Measurements from ENCODE around the gene ZMIZ1.
A peak's percentile ranks its signal among the peaks of the same experiment; 100 is the strongest.

The ZMIZ1 gene

DNA sequence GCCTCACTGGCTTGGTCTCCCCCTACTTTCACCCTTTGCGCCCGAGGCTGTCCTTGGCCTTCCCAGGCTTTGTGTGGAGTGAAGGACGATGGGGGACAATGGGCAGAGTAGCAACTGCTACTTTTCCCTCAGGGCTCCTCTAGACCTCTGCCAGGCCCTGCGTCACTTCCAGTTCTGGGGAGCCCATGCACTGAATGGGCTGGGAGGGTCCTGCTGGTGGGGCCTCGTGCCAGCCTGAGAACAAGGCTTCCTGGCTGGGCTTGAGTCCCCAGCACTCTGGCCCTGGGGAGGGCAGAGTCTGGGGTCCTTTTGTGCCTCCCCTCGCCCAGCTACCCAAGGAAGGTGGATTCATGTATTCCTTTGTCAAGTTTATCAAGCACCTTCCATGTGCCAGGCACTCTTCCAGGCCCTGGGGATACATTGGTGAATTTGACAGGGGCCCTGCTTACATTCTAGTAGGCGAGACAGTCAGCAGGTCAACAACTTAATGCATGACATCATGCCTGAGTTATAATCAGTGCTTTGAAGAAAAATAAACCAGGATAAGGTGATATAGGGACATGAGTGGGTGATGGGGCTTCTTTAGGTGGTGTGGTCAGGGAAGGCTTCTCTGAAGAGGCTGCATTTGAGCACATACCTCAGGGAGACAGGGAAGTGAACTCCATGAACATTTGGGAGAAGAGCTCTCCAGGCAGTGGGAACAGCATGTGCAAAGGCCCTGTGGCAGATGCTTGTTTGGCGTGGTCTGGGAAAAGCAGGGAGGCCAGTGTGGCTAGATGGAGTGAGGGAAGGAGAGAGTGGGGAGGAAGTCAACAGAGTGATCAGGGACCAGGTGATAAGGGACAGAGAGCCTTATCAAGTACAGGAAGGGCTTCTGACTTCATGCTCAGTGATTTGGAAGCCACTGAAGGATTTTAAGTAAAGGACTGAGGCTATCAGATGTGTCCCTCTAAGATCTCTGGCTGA lies 14.1 kb downstream of the ZMIZ1 start:
- no peak for DNase-seq

GRCh38 chr10:79084012-79084971 lies 15.5 kb downstream of the ZMIZ1 start:
- no peak for DNase-seq

GRCh38 chr10:79084972-79085597 lies 16.3 kb downstream of the ZMIZ1 start:
- DNase-seq: no peak

- no peak for DNase-seq
Measured at GRCh38 chr10:79086822-79087221, 18.1 kb downstream of the ZMIZ1 start.

DNA sequence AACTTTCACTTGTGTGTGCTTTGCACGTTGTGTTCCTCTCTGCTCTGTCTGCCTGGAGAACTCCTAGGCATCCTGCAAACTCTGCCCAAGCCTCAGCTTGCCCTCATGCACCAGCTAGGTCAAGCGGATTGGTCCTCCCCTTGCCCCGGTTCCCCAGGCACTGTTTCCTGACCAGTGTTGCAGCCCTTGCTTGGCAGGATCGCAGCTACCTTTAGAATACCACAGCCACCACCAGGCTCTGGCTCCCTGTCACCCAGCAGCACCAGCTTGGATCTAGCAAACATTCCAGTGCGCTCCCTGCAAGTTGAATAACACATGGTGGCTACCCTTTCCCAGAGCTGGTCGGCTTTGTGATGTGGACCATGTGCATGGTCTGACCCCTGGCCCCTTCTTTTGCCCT lies 19.0 kb downstream of the ZMIZ1 start:
- DNase-seq: no peak

GRCh38 chr10:79088176-79088575 lies 19.4 kb downstream of the ZMIZ1 start:
- no peak for DNase-seq

DNA sequence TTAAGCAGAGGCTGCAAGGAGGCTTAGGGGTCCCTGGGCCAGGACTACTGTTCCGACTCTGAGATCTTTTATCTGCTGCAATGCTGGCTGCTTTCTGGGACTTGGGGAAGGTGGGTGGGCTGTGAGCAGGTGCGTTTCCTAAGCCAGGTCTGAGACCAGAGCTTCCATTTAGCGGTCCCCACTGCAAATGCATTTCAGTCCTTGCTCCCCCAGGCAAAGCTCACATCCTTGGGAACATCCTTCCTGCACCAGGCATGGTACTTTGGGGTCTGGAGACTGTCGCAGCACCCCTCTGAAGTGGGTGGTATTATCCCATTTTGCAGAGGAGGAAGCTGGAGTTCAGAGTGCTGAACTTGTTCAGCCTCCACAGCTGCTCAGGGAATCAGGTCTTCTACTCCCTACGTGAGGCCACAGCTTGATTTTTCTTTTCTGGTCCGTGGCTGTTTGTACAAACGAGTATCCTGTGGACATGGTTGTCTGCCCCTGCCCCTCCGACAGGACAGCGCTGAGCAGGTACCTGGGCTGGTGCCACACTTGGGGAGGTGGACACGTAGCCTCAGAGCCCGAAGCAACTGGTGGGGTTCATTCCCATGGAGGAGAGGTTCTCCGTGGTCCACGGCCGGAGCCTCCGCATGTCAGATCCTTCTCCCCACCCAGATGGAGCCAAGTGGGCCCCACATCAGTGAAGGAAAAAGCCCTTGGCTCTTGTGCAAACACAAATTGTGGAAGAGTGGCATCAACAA lies 20.0 kb downstream of the ZMIZ1 start:
- no peak for DNase-seq

DNA sequence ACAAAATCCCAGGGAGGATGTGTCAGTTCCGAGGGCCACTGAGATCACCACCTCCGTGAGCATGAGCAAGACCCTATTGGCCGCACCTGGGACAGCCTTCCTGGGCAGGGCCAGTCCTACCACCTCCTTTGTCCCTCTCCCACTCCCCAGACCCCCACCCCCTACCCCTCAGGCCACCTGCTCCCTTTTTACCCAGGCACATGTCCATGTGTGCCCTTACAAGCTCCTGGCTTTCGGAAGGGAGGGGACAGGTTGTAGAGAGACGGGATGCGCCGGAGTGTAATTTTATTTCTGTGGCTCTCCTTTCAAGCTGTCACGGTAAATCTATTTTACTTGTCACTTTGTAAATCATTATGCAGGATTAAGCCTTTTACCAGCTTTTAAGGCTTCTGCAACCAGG lies 20.9 kb downstream of the ZMIZ1 start:
- DNase-seq: no peak

DNA sequence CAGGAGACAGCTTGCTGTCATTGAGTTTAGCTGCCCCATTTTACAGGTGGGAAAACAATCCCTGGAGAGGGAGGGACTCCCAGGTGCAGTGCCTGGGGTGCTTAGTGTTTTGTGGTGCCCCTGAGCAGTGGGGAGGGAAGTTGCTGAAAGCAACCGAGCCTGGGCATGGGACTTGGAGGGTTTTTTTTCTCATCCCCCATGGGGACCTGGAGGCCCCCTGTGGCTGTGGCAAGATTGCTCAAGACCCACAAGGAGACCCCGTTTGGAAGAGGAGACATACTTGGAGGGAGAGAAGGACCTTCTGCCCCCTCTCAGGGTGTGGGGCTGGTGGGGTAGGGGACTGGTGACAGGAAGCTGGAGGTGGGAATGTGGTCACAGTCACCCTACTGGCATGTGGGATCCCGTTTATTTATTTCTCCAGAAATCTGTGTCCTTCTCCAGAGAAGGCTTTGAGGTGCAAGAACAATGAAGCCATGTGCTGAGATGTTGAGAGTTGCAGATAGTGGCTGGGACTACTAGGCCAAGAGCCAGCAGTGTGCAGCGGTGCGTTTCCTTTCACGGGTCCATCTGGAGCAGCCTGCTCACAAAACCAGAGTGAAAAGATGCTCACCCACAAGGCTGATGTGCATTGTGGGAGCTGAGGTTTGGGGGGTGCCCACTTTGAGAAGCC lies 21.5 kb downstream of the ZMIZ1 start:
- peak; percentile 42 for DNase-seq

GRCh38 chr10:79092292-79092896 lies 23.6 kb downstream of the ZMIZ1 start:
- no peak for DNase-seq

DNA sequence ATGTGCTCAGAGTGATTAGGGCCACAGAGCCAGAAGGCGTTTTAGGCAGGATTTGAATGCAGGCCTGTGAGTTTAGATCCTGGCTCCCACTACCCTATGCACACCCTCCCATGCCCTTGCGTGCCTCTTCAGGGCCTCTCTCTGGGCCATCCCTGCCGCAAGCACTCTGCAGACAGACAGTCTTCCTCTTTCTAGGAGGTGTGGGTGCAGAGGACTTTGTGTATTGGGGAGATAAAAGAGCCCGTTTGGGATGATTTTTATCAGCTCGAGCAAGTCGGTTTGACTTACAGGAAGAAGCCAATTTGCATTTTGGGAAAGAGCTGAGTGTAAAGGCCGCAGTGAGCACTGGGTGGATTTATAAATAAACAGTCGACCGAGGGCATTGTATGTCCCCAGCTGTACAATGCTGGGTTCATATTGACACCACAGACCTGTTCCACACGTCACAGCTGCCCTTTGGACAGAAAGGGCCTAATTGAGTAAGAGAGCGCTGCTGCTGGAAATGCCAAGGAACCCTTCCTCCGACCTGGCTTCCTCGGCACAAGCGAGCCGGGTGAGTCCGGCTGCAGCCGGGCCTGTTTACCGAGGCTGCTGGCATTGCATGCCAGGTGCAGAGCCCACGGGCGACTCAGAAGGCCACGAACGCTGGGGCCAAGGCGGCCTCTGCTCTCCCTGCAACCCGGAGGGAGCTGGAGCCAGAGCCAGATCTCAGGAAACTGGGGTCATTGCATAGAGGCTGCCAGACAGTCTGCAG lies 25.1 kb downstream of the ZMIZ1 start:
- DNase-seq: no peak

DNA sequence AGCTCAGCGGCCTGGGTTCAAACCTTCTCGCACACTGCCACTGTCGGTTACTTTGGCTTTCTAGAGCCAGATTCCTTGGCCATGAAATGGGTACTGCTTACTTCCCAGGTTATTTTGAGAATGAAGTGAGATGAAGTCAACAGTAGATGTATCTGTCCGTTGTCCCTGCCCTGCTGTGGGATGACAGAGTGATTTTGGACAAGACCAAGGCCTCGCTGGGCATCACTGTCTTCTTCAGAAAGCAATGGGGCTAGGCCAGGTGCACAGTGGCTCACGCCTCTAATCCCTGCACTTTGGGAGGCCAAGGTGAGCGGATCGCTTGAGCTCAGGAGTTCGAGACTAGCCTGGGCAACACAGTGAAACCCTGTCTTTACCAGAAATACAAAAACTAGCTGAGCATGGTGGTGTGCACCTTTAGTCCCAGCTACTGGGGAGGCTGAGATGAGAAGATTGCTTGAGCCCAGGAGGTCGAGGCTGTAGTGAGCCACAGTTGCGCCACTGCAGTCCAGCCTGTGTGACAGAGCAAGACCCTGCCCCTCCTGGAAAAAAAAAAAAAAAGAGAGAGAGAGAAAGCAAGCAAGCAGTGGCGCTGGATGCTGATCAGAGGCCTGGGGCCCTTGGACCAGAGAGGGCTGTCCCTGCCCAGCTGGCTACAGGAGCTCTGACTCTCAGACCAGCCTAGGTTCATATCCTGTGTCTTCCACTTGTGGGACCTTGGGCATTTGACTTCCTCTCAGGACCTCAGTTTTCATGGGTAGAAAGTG lies 25.8 kb downstream of the ZMIZ1 start:
- no peak for DNase-seq

DNA sequence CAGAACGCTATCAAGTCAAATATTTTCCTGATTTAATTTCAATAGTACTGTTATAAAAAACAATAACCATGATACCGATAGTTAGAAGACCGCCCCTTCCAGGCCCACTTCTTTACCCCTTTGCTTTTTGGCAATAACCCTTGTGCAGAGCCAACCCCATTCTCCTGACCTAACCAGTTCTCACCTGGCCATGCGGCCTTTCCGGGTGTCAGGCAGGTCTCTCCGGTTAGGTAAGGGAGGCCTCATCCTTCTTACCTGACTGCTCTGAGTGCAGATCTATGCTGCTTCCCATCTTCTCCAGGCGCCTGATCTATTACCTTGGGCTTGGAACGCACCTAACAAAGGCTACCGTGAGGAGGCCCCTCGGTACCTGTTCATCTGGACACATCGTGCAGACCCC lies 26.6 kb downstream of the ZMIZ1 start:
- no peak for DNase-seq

DNA sequence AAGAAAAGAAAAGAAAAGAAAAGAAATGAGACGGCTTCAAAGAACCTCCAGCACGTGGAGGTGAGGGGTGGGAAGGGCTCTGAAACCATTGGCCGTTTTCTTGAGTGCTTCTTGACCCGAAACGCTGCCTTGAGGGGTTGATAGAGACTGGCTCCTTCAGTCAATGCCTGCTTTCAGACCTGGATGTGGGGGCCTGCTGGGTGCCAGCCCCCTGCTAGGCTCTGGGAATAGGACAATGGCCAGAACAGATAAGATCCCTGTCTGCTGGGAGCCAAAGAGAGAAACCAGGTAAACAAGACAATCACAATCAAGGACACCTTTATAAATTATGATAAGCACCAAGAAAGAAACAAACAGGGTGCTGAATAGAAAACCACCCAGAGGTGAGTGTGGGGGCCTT lies 27.7 kb downstream of the ZMIZ1 start:
- DNase-seq: no peak

DNA sequence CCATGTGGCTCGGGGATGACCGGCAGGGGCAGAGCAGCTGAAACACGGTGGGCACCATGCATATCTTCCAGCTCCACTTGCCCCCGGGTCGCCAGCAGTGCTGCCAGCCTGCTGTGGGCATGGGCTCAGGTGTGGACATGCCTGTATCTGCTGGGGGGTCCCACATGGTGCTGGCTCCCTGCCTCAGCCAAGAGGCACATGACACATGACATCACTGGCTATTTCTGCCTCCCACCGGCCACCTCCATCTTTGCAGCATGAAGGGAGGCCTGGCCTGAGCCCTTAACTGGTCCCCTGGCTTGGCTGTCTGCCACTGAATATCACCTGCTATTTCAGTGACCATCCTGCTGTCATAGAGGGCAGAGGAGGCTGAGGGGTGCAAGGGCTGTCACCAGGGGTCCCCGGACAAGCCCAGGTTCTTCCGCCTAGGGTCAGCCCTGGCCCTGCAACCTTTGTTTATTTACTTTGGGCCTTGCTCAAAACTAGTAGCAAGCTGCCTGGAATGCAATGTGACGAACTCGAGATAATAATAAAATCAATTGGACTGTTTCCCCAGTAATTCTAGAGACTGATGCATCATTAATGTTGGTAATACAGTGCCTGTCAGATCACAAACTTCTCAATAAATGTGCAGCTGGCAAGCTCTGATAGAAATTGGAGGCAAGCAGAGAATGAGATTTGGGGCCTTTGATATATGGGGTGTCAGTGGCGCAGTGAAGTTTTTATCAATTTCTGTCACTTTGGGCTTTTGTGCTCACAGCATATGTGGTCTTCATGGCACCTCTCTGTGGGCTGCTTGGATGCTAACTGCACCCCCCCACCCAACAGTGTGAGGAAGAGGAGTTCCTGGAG lies 28.5 kb downstream of the ZMIZ1 start:
- DNase-seq: no peak

DNA sequence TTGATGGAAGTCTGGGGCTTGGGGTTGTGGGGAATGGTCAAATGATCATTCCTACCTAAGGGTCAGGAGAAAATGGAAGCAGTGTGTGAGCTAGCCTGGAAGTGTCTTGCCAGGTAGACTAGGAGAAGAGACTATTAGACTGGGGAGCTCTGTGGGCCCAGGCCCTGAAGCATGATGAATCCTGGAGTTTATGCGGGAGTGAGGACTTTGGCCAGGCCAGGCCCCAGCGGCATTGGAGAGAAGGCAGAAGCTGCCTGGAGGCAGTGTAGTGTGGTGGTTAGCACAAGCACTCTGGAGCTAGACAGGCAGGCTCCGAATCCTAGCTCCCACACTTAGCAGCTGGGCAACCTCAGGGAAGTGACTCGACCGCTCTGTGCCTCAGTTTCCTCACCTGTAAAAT lies 29.3 kb downstream of the ZMIZ1 start:
- no peak for DNase-seq

DNA sequence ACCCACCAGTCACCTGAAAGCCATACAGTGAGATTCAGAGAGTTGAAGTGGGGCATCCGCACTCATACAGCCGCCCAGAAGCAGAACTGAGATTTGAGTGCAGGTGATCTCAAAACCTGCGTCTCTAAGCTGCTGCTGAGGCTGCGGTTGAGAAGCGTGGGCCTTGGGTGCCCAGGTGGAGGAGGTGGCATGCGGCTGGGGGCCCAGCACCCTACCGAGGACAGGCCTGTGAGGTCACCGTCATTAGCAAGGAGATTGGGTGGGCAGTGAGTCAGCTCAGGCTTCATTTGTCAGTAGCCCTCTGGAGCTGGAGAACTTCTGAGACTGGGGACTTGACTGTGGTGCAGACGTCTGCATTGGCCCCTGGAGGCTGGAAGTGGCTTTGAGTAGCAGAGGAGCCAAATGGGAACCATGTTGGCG lies 29.8 kb downstream of the ZMIZ1 start:
- no peak for DNase-seq

GRCh38 chr10:79099898-79100448 lies 31.2 kb downstream of the ZMIZ1 start:
- no peak for DNase-seq

DNA sequence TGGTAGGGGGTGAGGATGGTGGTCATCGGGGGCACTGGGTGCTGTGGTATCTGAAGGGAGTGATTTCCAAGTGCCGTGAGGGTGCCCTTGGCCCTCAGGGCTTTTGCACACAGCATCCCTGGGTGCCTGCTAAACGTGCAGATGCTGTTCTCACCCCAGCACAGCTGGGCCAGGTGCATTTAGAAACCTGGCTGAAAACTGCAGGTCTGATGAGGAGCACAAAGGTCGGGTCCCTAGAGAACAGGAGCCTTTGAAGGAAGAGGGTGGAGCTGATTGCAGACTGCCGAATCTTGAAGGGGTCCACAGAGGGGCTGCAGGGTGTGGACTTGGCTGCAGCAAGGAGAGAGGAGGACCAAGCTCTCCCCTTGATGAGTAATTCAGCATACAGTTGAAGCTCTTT lies 32.0 kb downstream of the ZMIZ1 start:
- no peak for DNase-seq

Measured in DMS 273 treated with DMSO at 0.1 percent for 48 hours (cell line).